ENCODE measurements around the gene NUMB. TPM values are rescaled to one million over a fixed set of nuclear protein-coding genes. Genes with fewer than 3 reads are reported as not detected.

NUMB gene
- total and polyA plus RNA-seq, 2 of the 13 experiments (the other 11 are each of a cell fraction or from before 2014, with no cell fraction given): 20.3 to 71.1 TPM

- Histone ChIP-seq H3K4me2 (ENCODE audit: low read depth, low read length) (no peak overlapping the region), H3K27me3 (ENCODE audit: control insufficient read depth in 1 of 2, insufficient read depth in 2 of 2, low read length in 2 of 2) (no peaks in the 10 kb centered on the region), H4K20me1 (ENCODE audit: insufficient read depth, low read length) (0 out of 2 replicates have a peak, but pooled peaks cover 3% of the 10 kb centered on the region), H3K36me3 (replicated peaks in 1 of 2; ENCODE audit: control insufficient read depth in 1 of 2, insufficient read depth in 2 of 2, low read length in 2 of 2) (peaks cover 0 to 4% of the 10 kb centered on the region in 2 experiments; a peak in 1 of 5 replicates), H3K9ac (ENCODE audit: insufficient read depth, low read depth, low read length) (no peak overlapping the region), H3K4me3 (replicated peaks in 1 of 3; ENCODE audit: insufficient read depth in 1 of 3, low read depth in 2 of 3, low read length in 3 of 3) (no peak overlapping the region), H3K9me3 (ENCODE audit: low read length) (no peaks in the 10 kb centered on the region), H3K27ac (ENCODE audit: extremely low read length, insufficient read depth, low read length) (no peak overlapping the region), H2AFZ (ENCODE audit: low read length) (no peak overlapping the region), H3K79me2 (ENCODE audit: insufficient read depth, low read length) (no peaks in the 10 kb centered on the region), H3K4me1 (ENCODE audit: insufficient read depth, low read length) (no peaks in the 10 kb centered on the region)
- ChIA-PET CTCF (ENCODE audit: low intra/inter-chr PET ratio, low total read pairs) (no interaction called here), POLR2A (no interaction called here)
- WGBS (ENCODE audit: low lambda C conversion rate): 77% methylated on average over 5 of the region's 5 CpGs
- ATAC-seq (no peak), FAIRE-seq (no peak), DNase-seq (ENCODE audit: low spot score) (no peak)
- intact Hi-C loops (cut with micrococcal nuclease; ENCODE audit: unreplicated experiment) (no loop called here), in situ Hi-C loops (cut with HindIII; ENCODE audit: extremely low pct_ligation_motif_present, low pct_unique_long_range_greater_than_20kb) (no loop called here)
- BruUV-seq (replicated peaks): no TSS peak
- TF ChIP-seq ZNF326 (CRISPR knock-in tag; IDR thresholded peaks at IDR 0.05; ENCODE audit: borderline replicate concordance): no peak
- no peak for TF ChIP-seq GRHL1 (CRISPR knock-in tag; conservative IDR thresholded peaks at IDR 0.05)
- TF ChIP-seq SP2 (CRISPR knock-in tag; IDR thresholded peaks at IDR 0.05): no peak
- TF ChIP-seq SMARCE1 (IDR thresholded peaks at IDR 0.05; ENCODE audit: borderline replicate concordance): no peak
- no peak for TF ChIP-seq PHF21A (CRISPR knock-in tag; IDR thresholded peaks at IDR 0.05)
- TF ChIP-seq XBP1 (CRISPR knock-in tag; IDR thresholded peaks at IDR 0.05): no peak
- TF ChIP-seq IKZF1 (IDR thresholded peaks at IDR 0.05): no peak
- no peak for TF ChIP-seq PHB2 (IDR thresholded peaks at IDR 0.05; ENCODE audit: partially characterized antibody)
- TF ChIP-seq ZNF615 (CRISPR knock-in tag; IDR thresholded peaks at IDR 0.05; ENCODE audit: borderline replicate concordance): no peak
- TF ChIP-seq ZNF691 (CRISPR knock-in tag; IDR thresholded peaks at IDR 0.05; ENCODE audit: borderline replicate concordance, low read depth): no peak
- no peak for TF ChIP-seq ZBTB20 (CRISPR knock-in tag; IDR thresholded peaks at IDR 0.05; ENCODE audit: borderline replicate concordance, low read depth)
- no peak for TF ChIP-seq ATF1 (CRISPR knock-in tag; IDR thresholded peaks at IDR 0.05)
- TF ChIP-seq ZUFSP (CRISPR knock-in tag; IDR thresholded peaks at IDR 0.05; ENCODE audit: borderline replicate concordance): no peak
- no peak for TF ChIP-seq THYN1 (CRISPR knock-in tag; IDR thresholded peaks at IDR 0.05; ENCODE audit: borderline replicate concordance, low read depth)
- no peak for TF ChIP-seq ZNF672 (CRISPR knock-in tag; IDR thresholded peaks at IDR 0.05)
- TF ChIP-seq ZNF577 (CRISPR knock-in tag; IDR thresholded peaks at IDR 0.05; ENCODE audit: borderline replicate concordance, low read depth): no peak
Measured at GRCh38 chr14:73342670-73343069, 115.7 kb downstream of the NUMB start.
